ENCODE measurements around the gene DCP1B.
A peak's percentile ranks its signal among the peaks of the same experiment; 100 is the strongest.

Gene DCP1B

DNA sequence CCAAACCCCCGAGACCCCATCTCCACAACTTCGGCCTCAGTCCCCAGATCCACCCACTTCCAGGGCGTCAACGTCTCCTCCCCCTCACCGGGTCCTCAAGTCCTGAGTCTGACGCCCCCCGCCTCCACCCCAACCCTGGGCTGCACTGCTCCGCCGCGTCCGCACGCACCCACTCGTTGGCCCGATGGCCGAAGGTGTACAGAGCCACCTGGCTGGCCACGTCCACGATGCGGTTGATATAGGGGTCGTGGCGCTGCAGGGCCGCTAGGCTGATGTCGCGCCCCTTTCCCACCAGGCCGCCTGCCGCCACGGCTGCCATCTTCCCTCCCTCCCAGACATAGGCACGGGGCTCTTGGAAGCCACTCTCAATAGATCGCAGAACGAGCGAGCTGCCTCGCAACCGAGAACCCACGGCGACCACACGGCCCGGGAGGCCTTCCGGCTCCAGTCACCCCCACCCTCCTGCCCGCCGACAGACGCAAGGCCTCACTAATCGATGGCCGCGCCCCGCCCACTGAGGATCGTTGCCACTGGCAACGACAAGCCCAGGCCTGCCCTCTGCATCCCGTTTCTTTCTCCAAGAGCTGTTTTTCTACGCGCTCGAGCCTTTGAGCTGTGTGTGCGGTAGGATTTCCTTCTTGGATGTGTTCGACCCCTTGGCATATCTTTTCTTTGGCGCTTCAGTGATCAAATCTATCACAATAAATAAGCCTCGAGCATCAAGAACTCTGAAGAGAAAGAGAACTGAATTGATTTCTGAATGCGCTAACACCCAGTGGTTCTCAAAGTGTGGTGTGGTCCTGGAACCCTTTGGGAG lies at the start of gene DCP1B:
DCP1B (minus strand) TSS at position 345 of the 817 bp plus-strand sequence; CDS start at position 319, 26 bp downstream.
- in situ Hi-C loops (cut with MboI; ENCODE audit: low pct_unique_long_range_greater_than_20kb, low sequenced_read_pairs, unreplicated experiment), result no loop called here
- DNase-seq (ENCODE audit: low spot score), result peak; percentile 89
- TF ChIP-seq, protein P1, sequence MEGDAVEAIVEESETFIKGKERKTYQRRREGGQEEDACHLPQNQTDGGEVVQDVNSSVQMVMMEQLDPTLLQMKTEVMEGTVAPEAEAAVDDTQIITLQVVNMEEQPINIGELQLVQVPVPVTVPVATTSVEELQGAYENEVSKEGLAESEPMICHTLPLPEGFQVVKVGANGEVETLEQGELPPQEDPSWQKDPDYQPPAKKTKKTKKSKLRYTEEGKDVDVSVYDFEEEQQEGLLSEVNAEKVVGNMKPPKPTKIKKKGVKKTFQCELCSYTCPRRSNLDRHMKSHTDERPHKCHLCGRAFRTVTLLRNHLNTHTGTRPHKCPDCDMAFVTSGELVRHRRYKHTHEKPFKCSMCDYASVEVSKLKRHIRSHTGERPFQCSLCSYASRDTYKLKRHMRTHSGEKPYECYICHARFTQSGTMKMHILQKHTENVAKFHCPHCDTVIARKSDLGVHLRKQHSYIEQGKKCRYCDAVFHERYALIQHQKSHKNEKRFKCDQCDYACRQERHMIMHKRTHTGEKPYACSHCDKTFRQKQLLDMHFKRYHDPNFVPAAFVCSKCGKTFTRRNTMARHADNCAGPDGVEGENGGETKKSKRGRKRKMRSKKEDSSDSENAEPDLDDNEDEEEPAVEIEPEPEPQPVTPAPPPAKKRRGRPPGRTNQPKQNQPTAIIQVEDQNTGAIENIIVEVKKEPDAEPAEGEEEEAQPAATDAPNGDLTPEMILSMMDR (IDR thresholded peaks at IDR 0.05; ENCODE audit: extremely low read depth, insufficient read depth, missing control alignments), result no peak

DNA sequence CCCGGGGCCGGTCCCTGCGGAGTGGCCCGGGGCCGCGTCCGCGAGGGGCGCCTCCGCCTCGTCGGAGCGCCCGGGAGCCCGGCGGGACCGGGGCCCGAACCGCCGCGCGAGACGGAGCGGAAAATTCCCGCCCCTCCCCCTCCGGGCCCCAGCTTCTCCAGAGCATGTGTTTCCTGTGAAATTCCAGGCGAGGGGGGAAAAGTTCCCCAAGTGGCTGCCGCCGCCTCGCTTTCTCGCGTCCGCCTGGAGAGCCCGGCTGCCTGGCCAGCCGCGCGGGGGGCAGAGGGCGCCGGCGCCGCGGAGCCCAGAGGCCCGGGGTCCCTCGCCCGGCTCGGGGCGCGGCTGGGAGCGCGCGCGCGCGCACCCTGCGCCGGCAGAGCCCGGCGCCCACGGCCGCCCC lies 49.4 kb upstream of the DCP1B start:
- DNase-seq (ENCODE audit: low spot score), result no peak
- in situ Hi-C loops (cut with MboI; ENCODE audit: low pct_unique_long_range_greater_than_20kb, low sequenced_read_pairs, unreplicated experiment), result loop anchor here (10.0 kb wide), 1 partner anchor 531 kb away; no protein-coding TSS in a partner anchor
- TF ChIP-seq, protein P1 (IDR thresholded peaks at IDR 0.05; ENCODE audit: extremely low read depth, insufficient read depth, missing control alignments), result no peak

DNA sequence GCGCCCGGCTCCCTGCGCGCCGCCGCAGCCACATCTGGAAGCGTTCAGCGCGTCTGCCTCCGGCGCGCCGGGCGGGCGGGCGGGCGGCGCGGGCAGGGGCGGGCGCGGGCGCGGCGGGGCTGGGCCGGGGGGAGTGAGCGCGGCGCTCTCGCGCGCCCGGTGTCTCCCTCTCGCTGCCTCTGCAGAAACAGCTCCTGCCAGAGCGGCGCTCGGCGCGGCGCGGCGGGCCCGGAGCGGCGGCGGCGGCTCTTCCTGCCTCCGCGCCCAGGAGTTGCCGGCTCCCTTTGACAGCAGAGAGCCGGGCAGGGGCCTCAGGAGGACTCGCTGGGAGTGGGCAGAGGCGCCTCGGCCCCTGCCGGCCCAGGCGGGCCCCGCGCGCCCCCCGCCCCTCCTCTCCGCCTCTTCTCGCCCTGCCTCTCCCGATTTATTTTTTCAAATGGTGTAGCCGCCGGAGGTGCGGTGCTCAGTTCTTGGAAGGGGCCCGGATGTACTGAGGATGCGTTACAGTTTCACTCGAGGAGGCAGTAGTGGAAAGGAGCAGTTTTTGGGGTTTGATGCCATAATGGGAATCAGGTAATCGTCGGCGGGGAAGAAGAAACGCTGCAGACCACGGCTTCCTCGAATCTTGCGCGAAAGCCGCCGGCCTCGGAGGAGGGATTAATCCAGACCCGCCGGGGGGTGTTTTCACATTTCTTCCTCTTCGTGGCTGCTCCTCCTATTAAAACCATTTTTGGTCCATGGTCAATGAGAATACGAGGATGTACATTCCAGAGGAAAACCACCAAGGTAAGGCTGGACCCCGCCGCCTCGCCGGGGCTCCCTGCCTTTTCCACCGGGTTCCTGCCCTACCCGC lies 48.8 kb upstream of the DCP1B start, which contains the start of gene CACNA1C:
CACNA1C (plus strand) TSS at position 162 of the 853 bp plus-strand sequence; CDS start at position 738, 576 bp downstream.
- in situ Hi-C loops (cut with MboI; ENCODE audit: low pct_unique_long_range_greater_than_20kb, low sequenced_read_pairs, unreplicated experiment), result loop anchor here (10.0 kb wide), 1 partner anchor 532 kb away; no protein-coding TSS in a partner anchor
- TF ChIP-seq, protein P1 (IDR thresholded peaks at IDR 0.05; ENCODE audit: extremely low read depth, insufficient read depth, missing control alignments), result no peak
- peak; percentile 69 for DNase-seq (ENCODE audit: low spot score)

DNA sequence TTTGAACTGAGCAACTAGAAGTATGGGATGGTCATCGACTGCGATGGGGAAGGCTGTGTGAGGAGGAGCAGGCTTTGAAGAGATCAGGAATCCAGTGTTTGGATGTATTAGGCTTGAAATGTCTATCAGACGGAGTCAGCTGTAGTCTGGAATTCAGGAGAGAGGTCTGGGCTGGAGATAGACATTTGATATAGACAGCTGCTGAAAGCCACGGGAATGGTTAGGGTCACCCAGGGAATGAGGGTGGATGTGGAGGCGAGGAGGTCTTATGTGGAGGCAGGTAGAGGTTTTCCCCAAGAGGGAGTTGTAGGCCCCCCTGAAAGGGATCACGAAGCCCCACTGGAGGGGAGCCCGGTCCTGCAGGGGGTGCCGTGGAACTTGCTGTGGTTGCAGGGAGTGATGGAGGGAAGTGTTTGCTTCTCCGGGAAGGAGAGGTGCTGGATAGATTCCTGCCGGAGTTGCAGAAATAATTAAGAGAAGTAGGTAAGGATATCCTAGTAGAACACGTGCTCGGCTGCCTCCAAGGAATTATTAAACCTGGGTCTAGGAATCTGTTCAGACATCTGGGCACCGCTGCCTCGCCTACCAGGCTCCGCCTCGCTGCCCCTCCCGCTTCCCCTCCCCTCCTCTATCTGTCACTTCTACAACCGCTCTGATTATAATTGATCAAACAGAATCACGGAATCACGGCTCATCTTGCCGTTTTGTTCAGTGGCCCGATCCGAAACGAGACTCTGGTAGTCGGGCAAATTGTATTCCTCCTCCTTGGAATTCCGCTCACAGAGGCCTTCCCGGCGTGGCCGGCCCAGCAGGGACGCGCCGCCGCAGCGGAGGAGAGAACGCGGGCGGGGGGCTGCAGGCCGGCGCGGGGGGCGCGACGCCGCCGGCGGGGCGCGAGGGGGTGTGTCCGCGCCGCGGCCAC lies 47.7 kb upstream of the DCP1B start:
- no peak for DNase-seq (ENCODE audit: low spot score)
- TF ChIP-seq, protein P1 (IDR thresholded peaks at IDR 0.05; ENCODE audit: extremely low read depth, insufficient read depth, missing control alignments), result no peak
- in situ Hi-C loops (cut with MboI; ENCODE audit: low pct_unique_long_range_greater_than_20kb, low sequenced_read_pairs, unreplicated experiment), result loop anchor here (10.0 kb wide), 1 partner anchor 533 kb away; no protein-coding TSS in a partner anchor

DNA sequence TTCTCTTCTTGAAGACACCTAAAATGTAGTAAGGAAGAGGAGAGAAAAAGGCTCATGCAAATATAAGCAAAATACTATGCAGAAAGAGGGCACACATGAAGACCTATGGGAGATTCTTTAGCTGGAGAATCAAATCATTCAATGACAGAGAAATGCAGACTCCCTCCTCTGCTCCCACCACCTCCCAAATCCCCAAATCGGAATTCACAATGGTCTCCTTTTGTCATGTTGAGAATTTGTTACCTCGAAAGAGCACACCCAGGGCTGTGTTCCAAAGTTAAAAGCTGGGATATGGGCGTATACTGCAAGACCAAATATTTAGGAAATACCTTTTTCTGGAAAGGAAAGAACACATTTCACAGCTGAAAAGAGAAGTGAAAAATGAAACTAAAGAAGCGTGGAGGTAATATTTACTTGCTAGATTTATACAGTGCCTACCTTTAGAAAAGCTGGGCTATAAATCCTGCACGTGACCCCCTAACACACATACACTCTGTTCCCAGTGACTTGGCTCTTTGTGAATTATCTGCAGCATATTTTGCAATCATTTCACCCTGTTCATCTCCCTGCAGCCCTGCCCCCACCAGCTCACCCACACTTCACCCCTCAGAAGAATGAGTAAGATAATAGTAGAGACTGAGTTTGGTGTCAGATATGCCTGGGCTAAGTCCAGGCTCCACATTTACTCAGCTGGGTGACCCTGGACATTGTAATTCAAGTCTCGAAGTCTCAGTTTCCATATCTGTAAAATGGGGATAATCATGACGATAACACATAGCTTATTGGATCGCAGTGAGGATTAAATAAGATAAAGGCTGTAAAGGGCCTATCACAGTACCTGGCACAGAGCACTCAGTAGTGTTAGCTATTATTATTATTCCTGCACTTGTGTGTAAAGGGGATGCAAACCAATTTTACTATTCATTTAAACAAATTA lies 45.6 kb upstream of the DCP1B start:
- in situ Hi-C loops (cut with MboI; ENCODE audit: low pct_unique_long_range_greater_than_20kb, low sequenced_read_pairs, unreplicated experiment), result loop anchor here (10.0 kb wide), 1 partner anchor 535 kb away; no protein-coding TSS in a partner anchor
- no peak for DNase-seq (ENCODE audit: low spot score)
- TF ChIP-seq, protein P1 (IDR thresholded peaks at IDR 0.05; ENCODE audit: extremely low read depth, insufficient read depth, missing control alignments), result no peak
